ENCODE measurements around the gene F2RL2.

DNA sequence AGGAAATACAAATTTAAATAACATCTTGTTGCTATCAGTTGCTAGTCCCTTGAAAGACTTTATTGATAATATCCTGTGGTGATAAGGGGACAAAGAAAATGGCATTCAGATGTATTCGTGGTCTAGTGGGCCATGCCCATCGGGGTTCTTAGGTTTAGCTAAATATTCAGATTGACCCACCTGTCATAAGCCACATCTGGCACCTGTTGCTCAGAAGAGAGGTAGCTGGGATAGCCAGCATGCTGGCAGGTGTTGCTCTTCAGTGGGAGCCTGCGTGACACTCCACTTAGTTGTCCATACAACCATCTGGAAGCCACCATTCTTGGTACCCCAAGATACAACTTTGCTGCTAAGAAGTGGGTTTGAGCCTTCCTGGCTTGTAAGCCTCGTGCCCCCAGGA, 36.7 kb downstream of the F2RL2 start:
- TF ChIP-seq POLR2A (IDR thresholded peaks at IDR 0.05) (no peak), EP300 (IDR thresholded peaks at IDR 0.05) (no peak)
- TF ChIP-seq, protein P1, sequence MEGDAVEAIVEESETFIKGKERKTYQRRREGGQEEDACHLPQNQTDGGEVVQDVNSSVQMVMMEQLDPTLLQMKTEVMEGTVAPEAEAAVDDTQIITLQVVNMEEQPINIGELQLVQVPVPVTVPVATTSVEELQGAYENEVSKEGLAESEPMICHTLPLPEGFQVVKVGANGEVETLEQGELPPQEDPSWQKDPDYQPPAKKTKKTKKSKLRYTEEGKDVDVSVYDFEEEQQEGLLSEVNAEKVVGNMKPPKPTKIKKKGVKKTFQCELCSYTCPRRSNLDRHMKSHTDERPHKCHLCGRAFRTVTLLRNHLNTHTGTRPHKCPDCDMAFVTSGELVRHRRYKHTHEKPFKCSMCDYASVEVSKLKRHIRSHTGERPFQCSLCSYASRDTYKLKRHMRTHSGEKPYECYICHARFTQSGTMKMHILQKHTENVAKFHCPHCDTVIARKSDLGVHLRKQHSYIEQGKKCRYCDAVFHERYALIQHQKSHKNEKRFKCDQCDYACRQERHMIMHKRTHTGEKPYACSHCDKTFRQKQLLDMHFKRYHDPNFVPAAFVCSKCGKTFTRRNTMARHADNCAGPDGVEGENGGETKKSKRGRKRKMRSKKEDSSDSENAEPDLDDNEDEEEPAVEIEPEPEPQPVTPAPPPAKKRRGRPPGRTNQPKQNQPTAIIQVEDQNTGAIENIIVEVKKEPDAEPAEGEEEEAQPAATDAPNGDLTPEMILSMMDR (IDR thresholded peaks at IDR 0.05) = no peak

Measured in tibial nerve (tissue), 4 donors.